ENCODE data around the gene FBXL3. TPM values are rescaled to one million over a fixed set of nuclear protein-coding genes. Genes with fewer than 3 reads are reported as not detected.

The FBXL3 gene
- total and polyA plus RNA-seq, 2 of the 4 experiments (the other 2 are of a cell fraction) = 15.3 to 43.6 TPM

GRCh38 chr13:76980075-76980718, 46.8 kb downstream of the FBXL3 start:
- peak; percentile 100 for ATAC-seq (ENCODE audit: low read depth)
- TF ChIP-seq SMC3 (IDR thresholded peaks at IDR 0.05; ENCODE audit: low read depth, low read length) (peak; percentile 54), MAFK (IDR thresholded peaks at IDR 0.05; ENCODE audit: low read depth, low read length) (no peak), CTCF (conservative IDR thresholded peaks at IDR 0.05; ENCODE audit: low read depth, low read length) (peak; percentile 87), RAD21 (IDR thresholded peaks at IDR 0.05; ENCODE audit: low read length) (peak; percentile 66), CEBPB (IDR thresholded peaks at IDR 0.05; ENCODE audit: low read depth, low read length) (no peak), MAZ (IDR thresholded peaks at IDR 0.05; ENCODE audit: borderline replicate concordance, low read depth, low read length) (peak; percentile 59; the same call in 1 of the 2 replicates)
- ChIA-PET CTCF (interaction anchor here (0.7 to 1.8 kb wide), 11 partner anchors 9 to 938 kb away, joined by 3 to 14 read pairs (median 3); partner anchors contain the start of gene CLN5), POLR2A (ENCODE audit: unreplicated experiment) (no interaction called here)
- H2BK20ac ChIP-seq (ENCODE audit: low read depth, low read length) = no peak overlapping the region
- H3K27me3 ChIP-seq (ENCODE audit: control insufficient read depth, insufficient read depth, low read length) = peaks cover 24% of the 10 kb centered on the region
- no TSS peak for BruUV-seq (replicated peaks)
- peak overlapping the region; percentile 91 for H3K4me2 ChIP-seq (ENCODE audit: low read depth, low read length)
- peak overlapping the region; percentile 65; the same call in 1 of the 2 replicates for H3K9ac ChIP-seq (ENCODE audit: low read depth, low read length)
- intact Hi-C loops (cut with micrococcal nuclease) = loop anchor here (2.0 to 10.0 kb wide), 3 partner anchors 93 to 1105 kb away; partner anchors contain the start of gene KCTD12
- H4K91ac ChIP-seq (ENCODE audit: insufficient read depth, low read depth, low read length) = no peak overlapping the region
- no peak overlapping the region for H2BK120ac ChIP-seq (ENCODE audit: low read depth, low read length)
- no peak overlapping the region for H3K14ac ChIP-seq (replicated peaks; ENCODE audit: low read depth, low read length)
- H3K9me3 ChIP-seq (ENCODE audit: control insufficient read depth, insufficient read depth, low read length) = no peaks in the 10 kb centered on the region
- peak overlapping the region; percentile 80 for H2AFZ ChIP-seq (replicated peaks; ENCODE audit: low read length, poor library complexity)
- H3K9me1 ChIP-seq (ENCODE audit: insufficient read depth, low read length) = no peaks in the 10 kb centered on the region
- peak; percentile 24 for DNase-seq
- H3K23ac ChIP-seq (ENCODE audit: low read depth, low read length) = no peak overlapping the region
- WGBS, 2 experiments (ENCODE audit: extremely low coverage in 2 of 2, insufficient read length in 1 of 2) = no CpG with 5 or more reads among the region's 34 CpGs
- H3K79me1 ChIP-seq (ENCODE audit: low read depth in 1 of 2, low read length in 2 of 2) = no peaks in the 10 kb centered on the region
- H3K4me3 ChIP-seq (ENCODE audit: insufficient read depth, low read depth, low read length) = peak overlapping the region; percentile 44
- in situ Hi-C loops (cut with MboI; ENCODE audit: low sequenced_read_pairs) = loop anchor here (25.0 kb wide), 1 partner anchor 1293 kb away; no protein-coding TSS in a partner anchor
- no peak overlapping the region for H2AK5ac ChIP-seq (ENCODE audit: low read depth, low read length)
- H4K20me1 ChIP-seq (ENCODE audit: insufficient read depth, low read length) = no peaks in the 10 kb centered on the region
- H3K4ac ChIP-seq (ENCODE audit: low read depth, low read length) = no peak overlapping the region
- H3K36me3 ChIP-seq (ENCODE audit: control insufficient read depth, insufficient read depth, low read length) = no peaks in the 10 kb centered on the region
- H4K8ac ChIP-seq (ENCODE audit: low read depth in 2 of 2, low read length in 2 of 2) = no peak overlapping the region
- no peak overlapping the region for H2BK5ac ChIP-seq (ENCODE audit: low read depth, low read length, poor library complexity, severe bottlenecking)
- H3K56ac ChIP-seq (ENCODE audit: extremely low read depth, insufficient read depth, low read length) = no peak overlapping the region
- dilution Hi-C loops (cut with HindIII; ENCODE audit: low sequenced_read_pairs, unreplicated experiment) = no loop called here
- no peak overlapping the region for H4K5ac ChIP-seq (ENCODE audit: low read depth, low read length)
- peak overlapping the region; percentile 1 for H2AK9ac ChIP-seq (replicated peaks; ENCODE audit: low read depth, low read length, poor library complexity)
- H3K18ac ChIP-seq (ENCODE audit: low read depth, low read length) = no peak overlapping the region; the same call in 1 of the 2 replicates
- no peak overlapping the region for H3K27ac ChIP-seq (ENCODE audit: insufficient read depth, low read length)
- H2BK15ac ChIP-seq (ENCODE audit: low read depth, low read length) = no peak overlapping the region
- no peaks in the 10 kb centered on the region for H3K4me1 ChIP-seq (ENCODE audit: control insufficient read depth, insufficient read depth, low read length)
